HCT116 (cell line): ENCODE measurements around the gene MMAA. TPM values are rescaled to one million over a fixed set of nuclear protein-coding genes. Genes with fewer than 3 reads are reported as not detected.

Source experiments
- ATAC-seq: fragments of 200-7000 bp; cut with Tn5 transposase; 2 replicates; pipeline ENCODE4 v1.9.1; 2020; ENCODE audit warnings: mild to moderate bottlenecking, moderate library complexity
- BruUV-seq: library from RNA; stranded (reverse); fragments of 400-500 nt; replicated peaks from 2 replicates; lab custom pipeline; 2021; lab: Mats Ljungman, UMichigan
- CTCF ChIA-PET: fragments of 300-600 bp; sonication (Branson Sonifier 250); formaldehyde crosslinking; loops from one replicate; lab custom pipeline; 2021; ENCODE audit warnings: antibody characterized with exemption; lab: Charles Lee
- POLR2A ChIA-PET: fragments of 300-600, 350-600 bp; sonication (Branson Sonifier 250); formaldehyde crosslinking; loops from one replicate; lab custom pipeline; 2021; ENCODE audit warnings: antibody characterized with exemption; lab: Charles Lee
- RAD21 ChIA-PET, 2 experiments: fragments of 300-600 bp; sonication (Branson Sonifier 250); formaldehyde crosslinking; loops; one replicate each; lab custom pipeline; 2023; ENCODE audit warnings: low total read pairs in 2 of 2; ENCODE audit not compliant: uncharacterized antibody in 2 of 2, unreplicated experiment in 2 of 2, low non-redundant PET in 1 of 2; lab: Charles Lee
- DNase-seq: peaks from one replicate; pipeline ENCODE4 v3.0.0-alpha.2; 2010; ENCODE audit warnings: low read depth, low spot score
- H2AFZ ChIP-seq: fragments of 200-600 bp; shearing (Covaris generic), sonication (generic); 2 replicates; pipeline ENCODE4 v1.6.1; 2017; ENCODE audit warnings: low read depth, mixed run types, mixed read lengths, antibody characterized with exemption, low read length; ENCODE audit not compliant: poor library complexity, severe bottlenecking
- H3K27ac ChIP-seq: 2 replicates; pipeline ENCODE4 v1.5.1; 2012; ENCODE audit warnings: low read depth, low read length
- H3K27me3 ChIP-seq: fragments of 200-600 bp; sonication (generic); 2 replicates; pipeline ENCODE4 v1.6.1; 2016; ENCODE audit warnings: mixed run types, low read length, mixed read lengths; ENCODE audit not compliant: insufficient read depth
- H3K36me3 ChIP-seq, 2 experiments: fragments of 200-500 bp in 1 of 2; fragments of 200-600 bp in 1 of 2; sonication (Bioruptor generic) in 1 of 2; sonication (generic) in 1 of 2; 2 replicates each; pipeline versions ENCODE4 v1.5.1 to v1.6.1; 2014 to 2016; ENCODE audit warnings: low read length in 2 of 2, inconsistent platforms in 1 of 2, mixed read lengths in 1 of 2, mixed run types in 1 of 2; ENCODE audit not compliant: insufficient read depth in 2 of 2, control insufficient read depth in 1 of 2
- H3K4me1 ChIP-seq, 2 experiments: fragments of 200-600 bp in 1 of 2; sonication (generic) in 1 of 2; 2 replicates each; pipeline versions ENCODE4 v1.5.1 to v1.6.1; 2012 to 2017; ENCODE audit warnings: low read length in 2 of 2, inconsistent platforms in 1 of 2, mild to moderate bottlenecking in 1 of 2, mixed read lengths in 1 of 2, mixed run types in 1 of 2, moderate library complexity in 1 of 2; ENCODE audit not compliant: insufficient read depth in 2 of 2, control insufficient read depth in 1 of 2
- H3K4me2 ChIP-seq: fragments of 200-600 bp; sonication (generic); 2 replicates; pipeline ENCODE4 v1.6.1; 2017; ENCODE audit warnings: mixed run types, low read length, mixed read lengths
- H3K4me3 ChIP-seq, 2 experiments: fragments of 200-600 bp in 1 of 2; sonication (generic) in 1 of 2; replicated peaks in 1 of 2; 2 replicates each; pipeline ENCODE4 v1.5.1; 2011 to 2016; ENCODE audit warnings: low read length in 2 of 2, control low read depth in 1 of 2, low read depth in 1 of 2, mild to moderate bottlenecking in 1 of 2, mixed read lengths in 1 of 2, mixed run types in 1 of 2
- H3K79me2 ChIP-seq: fragments of 200-600 bp; sonication (generic); 2 replicates; pipeline ENCODE4 v1.6.1; 2017; ENCODE audit warnings: mild to moderate bottlenecking, mixed run types, low read length, moderate library complexity, mixed read lengths; ENCODE audit not compliant: insufficient read depth
- H3K9ac ChIP-seq: fragments of 200-600 bp; sonication (generic); 2 replicates; pipeline ENCODE4 v1.6.1; 2016; ENCODE audit warnings: low read length, mixed read lengths
- H3K9me2 ChIP-seq: fragments of 200-600 bp; sonication (generic), shearing (Covaris generic); 2 replicates; pipeline ENCODE4 v1.6.1; 2017; ENCODE audit warnings: mixed run types, mild to moderate bottlenecking, moderate library complexity; ENCODE audit not compliant: insufficient read depth
- H3K9me3 ChIP-seq, 2 experiments: fragments of 200-500 bp in 1 of 2; fragments of 200-600 bp in 1 of 2; sonication (Bioruptor generic) in 1 of 2; sonication (generic) in 1 of 2; 2 replicates each; pipeline ENCODE4 v1.6.1; 2014 to 2017; ENCODE audit warnings: low read length in 2 of 2, mixed read lengths in 2 of 2, inconsistent platforms in 1 of 2, low read depth in 1 of 2, mild to moderate bottlenecking in 1 of 2, mixed run types in 1 of 2, moderate library complexity in 1 of 2; ENCODE audit not compliant: control insufficient read depth in 1 of 2, insufficient read depth in 1 of 2
- H4K20me1 ChIP-seq: fragments of 200-600 bp; sonication (generic), shearing (Covaris generic); 2 replicates; pipeline ENCODE4 v1.6.1; 2017; ENCODE audit warnings: mixed run types, mild to moderate bottlenecking, moderate library complexity; ENCODE audit not compliant: insufficient read depth
- CBX3 ChIP-seq: IDR thresholded peaks from 2 replicates; pipeline ENCODE4 v1.6.1; 2012; ENCODE audit warnings: low read depth
- CEBPB ChIP-seq: IDR thresholded peaks from 2 replicates; pipeline ENCODE4 v1.6.1; 2012; ENCODE audit warnings: low read depth
- EGR1 ChIP-seq: IDR thresholded peaks from 2 replicates; pipeline ENCODE4 v1.6.1; 2012; ENCODE audit warnings: low read depth
- ELF1 ChIP-seq: IDR thresholded peaks from 2 replicates; pipeline ENCODE4 v1.6.1; 2012; ENCODE audit warnings: low read depth, borderline replicate concordance
- EZH2 ChIP-seq: fragments of 200-600 bp; sonication (generic); IDR thresholded peaks from 2 replicates; pipeline ENCODE4 v1.6.1; 2017; ENCODE audit warnings: antibody characterized with exemption, mixed run types
- FOSL1 ChIP-seq: IDR thresholded peaks from 2 replicates; pipeline ENCODE4 v1.6.1; 2012; ENCODE audit warnings: low read depth
- JUND ChIP-seq: IDR thresholded peaks from 2 replicates; pipeline ENCODE4 v1.6.1; 2012
- POLR2A ChIP-seq: IDR thresholded peaks from 2 replicates; pipeline ENCODE4 v1.7.0; 2011; ENCODE audit warnings: borderline replicate concordance; ENCODE audit not compliant: insufficient read depth, insufficient read length; ENCODE audit errors: extremely low read depth
- POLR2AphosphoS5 ChIP-seq: IDR thresholded peaks from 2 replicates; pipeline ENCODE4 v1.6.1; 2011; ENCODE audit warnings: mild to moderate bottlenecking, low read depth, low read length, moderate library complexity
- RAD21 ChIP-seq: IDR thresholded peaks from 2 replicates; pipeline ENCODE4 v1.6.1; 2012; ENCODE audit warnings: low read depth, mild to moderate bottlenecking
- SP1 ChIP-seq: IDR thresholded peaks from 2 replicates; pipeline ENCODE4 v1.6.1; 2012; ENCODE audit warnings: low read depth
- SRF ChIP-seq: IDR thresholded peaks from 2 replicates; pipeline ENCODE4 v1.6.1; 2012; ENCODE audit warnings: low read depth
- YY1 ChIP-seq: IDR thresholded peaks from 2 replicates; pipeline ENCODE4 v1.6.1; 2011; ENCODE audit warnings: low read length, low read depth, moderate library complexity, mild to moderate bottlenecking; ENCODE audit not compliant: insufficient replicate concordance; ENCODE audit errors: extremely low read depth
- ZNF274 ChIP-seq: fragments of 200-500 bp; sonication (Bioruptor generic); IDR thresholded peaks from 2 replicates; pipeline ENCODE4 v1.6.1; 2014; ENCODE audit warnings: mild to moderate bottlenecking, low read depth, low read length, inconsistent platforms
- intact Hi-C: fragments of 100-400 bp; cut with micrococcal nuclease; formaldehyde crosslinking; loops from 2 replicates; pipeline ENCODE4 v1.10.0; 2022
- total RNA-seq: library from RNA; stranded (reverse); gene quantifications from one replicate; pipeline ENCODE4 v1.2.1, GENCODE V29; 2021; ENCODE audit not compliant: unreplicated experiment
- TF ChIP-seq, protein P1 (sequence below): IDR thresholded peaks from 2 replicates; pipeline ENCODE4 v1.6.1; 2012
- TF ChIP-seq, protein P2 (sequence below): IDR thresholded peaks from 2 replicates; pipeline ENCODE4 v1.6.1; 2012
- TF ChIP-seq, protein P3 (sequence below): IDR thresholded peaks from 2 replicates; pipeline ENCODE4 v1.6.1; 2012; ENCODE audit warnings: low read depth
- TF ChIP-seq, protein P4 (sequence below), 3 experiments: fragments of 200-600 bp in 1 of 3; sonication (generic) in 1 of 3; IDR thresholded peaks in 2 of 3; conservative IDR thresholded peaks in 1 of 3; 2 replicates each; pipeline ENCODE4 v1.5.1; 2012 to 2017; ENCODE audit warnings: low read depth in 2 of 3, low read length in 2 of 3, antibody characterized with exemption in 1 of 3, borderline replicate concordance in 1 of 3, control low read depth in 1 of 3, mild to moderate bottlenecking in 1 of 3, mixed read lengths in 1 of 3, mixed run types in 1 of 3, moderate library complexity in 1 of 3; ENCODE audit not compliant: insufficient read depth in 1 of 3

The MMAA gene
- total RNA-seq, 1 experiment from 2014 or later: 3.6 TPM

DNA sequence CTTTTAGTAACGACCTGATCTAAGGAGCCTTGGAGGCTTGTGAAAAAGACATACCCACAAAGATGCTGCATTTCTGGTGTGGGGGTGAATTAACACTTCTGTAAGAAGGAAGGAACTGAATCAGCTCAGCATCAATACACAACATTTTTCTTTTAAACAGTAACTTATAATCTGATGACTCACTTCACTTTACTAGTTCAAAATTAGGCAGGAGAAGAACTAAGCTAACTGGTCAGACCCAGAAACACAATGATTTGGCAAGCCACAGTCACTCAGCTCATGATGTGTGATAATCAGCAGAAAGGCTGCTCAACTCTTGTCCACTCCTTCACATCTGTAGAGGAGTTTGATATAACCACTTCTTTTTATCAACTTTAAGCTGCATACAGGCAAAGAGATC is 4.6 kb downstream of the MMAA start (continued):
- TF ChIP-seq FOSL1: no peak
- no peak for TF ChIP-seq EGR1
- TF ChIP-seq CBX3: no peak
- TF ChIP-seq RAD21: no peak
- TF ChIP-seq JUND: no peak
- TF ChIP-seq SP1: no peak
- no peak for TF ChIP-seq POLR2A
- no peak for TF ChIP-seq ELF1
- no peak for TF ChIP-seq YY1
- TF ChIP-seq, protein P1, sequence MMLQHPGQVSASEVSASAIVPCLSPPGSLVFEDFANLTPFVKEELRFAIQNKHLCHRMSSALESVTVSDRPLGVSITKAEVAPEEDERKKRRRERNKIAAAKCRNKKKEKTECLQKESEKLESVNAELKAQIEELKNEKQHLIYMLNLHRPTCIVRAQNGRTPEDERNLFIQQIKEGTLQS: no peak
- TF ChIP-seq SRF: no peak
- TF ChIP-seq, protein P2, sequence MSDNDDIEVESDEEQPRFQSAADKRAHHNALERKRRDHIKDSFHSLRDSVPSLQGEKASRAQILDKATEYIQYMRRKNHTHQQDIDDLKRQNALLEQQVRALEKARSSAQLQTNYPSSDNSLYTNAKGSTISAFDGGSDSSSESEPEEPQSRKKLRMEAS: no peak

DNA sequence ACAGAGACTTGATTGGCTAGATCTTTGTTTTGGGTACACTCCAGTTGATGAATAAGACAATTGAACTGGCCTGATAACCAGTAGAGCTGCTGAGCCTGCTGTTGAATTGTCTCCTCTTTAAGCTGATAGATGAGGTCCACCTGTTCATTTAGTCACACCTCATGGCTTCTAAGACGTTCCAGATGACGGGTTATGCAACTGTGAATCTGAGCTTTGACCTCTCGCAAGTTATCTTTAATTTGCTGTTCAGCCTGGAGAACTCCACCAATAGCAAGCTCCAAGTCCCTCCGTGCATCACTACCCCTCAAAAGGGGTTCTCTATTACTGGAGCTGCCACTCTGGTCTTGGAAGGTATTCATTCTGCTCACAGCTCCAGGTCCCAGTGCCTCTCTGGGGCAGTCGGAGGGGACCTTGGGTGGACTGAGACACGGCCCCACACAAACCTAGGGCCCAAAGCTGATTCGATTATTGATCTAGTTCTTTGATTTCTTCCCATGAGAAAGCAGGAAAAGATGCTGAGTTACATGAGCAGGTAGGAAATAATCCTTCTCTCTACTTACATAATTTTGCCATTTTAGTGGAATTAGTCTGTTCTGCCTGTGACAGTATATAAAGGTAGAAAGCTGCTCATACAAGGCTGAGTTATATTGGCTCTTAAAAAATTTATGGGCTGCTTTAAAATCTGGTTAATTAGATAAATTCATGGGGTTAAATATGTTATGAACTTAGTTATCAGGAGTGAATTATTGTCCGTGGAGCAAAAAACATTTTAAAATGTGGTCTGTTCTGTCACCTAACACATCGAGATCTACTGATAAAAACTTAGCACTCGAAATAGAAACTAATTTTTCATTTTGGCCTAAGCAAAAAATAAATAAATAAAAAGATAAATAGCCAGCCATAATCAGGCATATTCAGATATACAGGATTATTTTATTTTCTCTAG is 6.8 kb downstream of the MMAA start:
- no peaks in the 10 kb centered on the region for H4K20me1 ChIP-seq
- intact Hi-C loops: loop anchor here (10.0 kb wide), 1 partner anchor 1289 kb away; no protein-coding TSS in a partner anchor
- H2AFZ ChIP-seq: no peak overlapping the region
- no TSS peak for BruUV-seq
- no peak for DNase-seq
- H3K4me2 ChIP-seq: no peak overlapping the region
- ATAC-seq: no peak
- H3K4me3 ChIP-seq: no peak overlapping the region
- ChIA-PET POLR2A (no interaction called here), RAD21 (no interaction called here), CTCF (interaction anchor here (1.8 kb wide), 1 partner anchor 9 kb away, joined by 5 read pairs; no protein-coding TSS in a partner anchor)
- no peaks in the 10 kb centered on the region for H3K9me3 ChIP-seq
- H3K36me3 ChIP-seq: no peaks in the 10 kb centered on the region
- H3K79me2 ChIP-seq: no peaks in the 10 kb centered on the region
- no peak overlapping the region for H3K27ac ChIP-seq
- H3K4me1 ChIP-seq: peaks cover 0 to 6% of the 10 kb centered on the region in 2 experiments; a peak in 1 of 4 replicates
- no peaks in the 10 kb centered on the region for H3K27me3 ChIP-seq
- H3K9ac ChIP-seq: no peak overlapping the region
- no peaks in the 10 kb centered on the region for H3K9me2 ChIP-seq
- TF ChIP-seq FOSL1 (no peak), YY1 (no peak), ZNF274 (no peak), POLR2AphosphoS5 (no peak), EZH2 (no peak), CEBPB (no peak)
- TF ChIP-seq, protein P2: no peak
- TF ChIP-seq, protein P3, sequence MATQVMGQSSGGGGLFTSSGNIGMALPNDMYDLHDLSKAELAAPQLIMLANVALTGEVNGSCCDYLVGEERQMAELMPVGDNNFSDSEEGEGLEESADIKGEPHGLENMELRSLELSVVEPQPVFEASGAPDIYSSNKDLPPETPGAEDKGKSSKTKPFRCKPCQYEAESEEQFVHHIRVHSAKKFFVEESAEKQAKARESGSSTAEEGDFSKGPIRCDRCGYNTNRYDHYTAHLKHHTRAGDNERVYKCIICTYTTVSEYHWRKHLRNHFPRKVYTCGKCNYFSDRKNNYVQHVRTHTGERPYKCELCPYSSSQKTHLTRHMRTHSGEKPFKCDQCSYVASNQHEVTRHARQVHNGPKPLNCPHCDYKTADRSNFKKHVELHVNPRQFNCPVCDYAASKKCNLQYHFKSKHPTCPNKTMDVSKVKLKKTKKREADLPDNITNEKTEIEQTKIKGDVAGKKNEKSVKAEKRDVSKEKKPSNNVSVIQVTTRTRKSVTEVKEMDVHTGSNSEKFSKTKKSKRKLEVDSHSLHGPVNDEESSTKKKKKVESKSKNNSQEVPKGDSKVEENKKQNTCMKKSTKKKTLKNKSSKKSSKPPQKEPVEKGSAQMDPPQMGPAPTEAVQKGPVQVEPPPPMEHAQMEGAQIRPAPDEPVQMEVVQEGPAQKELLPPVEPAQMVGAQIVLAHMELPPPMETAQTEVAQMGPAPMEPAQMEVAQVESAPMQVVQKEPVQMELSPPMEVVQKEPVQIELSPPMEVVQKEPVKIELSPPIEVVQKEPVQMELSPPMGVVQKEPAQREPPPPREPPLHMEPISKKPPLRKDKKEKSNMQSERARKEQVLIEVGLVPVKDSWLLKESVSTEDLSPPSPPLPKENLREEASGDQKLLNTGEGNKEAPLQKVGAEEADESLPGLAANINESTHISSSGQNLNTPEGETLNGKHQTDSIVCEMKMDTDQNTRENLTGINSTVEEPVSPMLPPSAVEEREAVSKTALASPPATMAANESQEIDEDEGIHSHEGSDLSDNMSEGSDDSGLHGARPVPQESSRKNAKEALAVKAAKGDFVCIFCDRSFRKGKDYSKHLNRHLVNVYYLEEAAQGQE: no peak
- TF ChIP-seq, protein P4, sequence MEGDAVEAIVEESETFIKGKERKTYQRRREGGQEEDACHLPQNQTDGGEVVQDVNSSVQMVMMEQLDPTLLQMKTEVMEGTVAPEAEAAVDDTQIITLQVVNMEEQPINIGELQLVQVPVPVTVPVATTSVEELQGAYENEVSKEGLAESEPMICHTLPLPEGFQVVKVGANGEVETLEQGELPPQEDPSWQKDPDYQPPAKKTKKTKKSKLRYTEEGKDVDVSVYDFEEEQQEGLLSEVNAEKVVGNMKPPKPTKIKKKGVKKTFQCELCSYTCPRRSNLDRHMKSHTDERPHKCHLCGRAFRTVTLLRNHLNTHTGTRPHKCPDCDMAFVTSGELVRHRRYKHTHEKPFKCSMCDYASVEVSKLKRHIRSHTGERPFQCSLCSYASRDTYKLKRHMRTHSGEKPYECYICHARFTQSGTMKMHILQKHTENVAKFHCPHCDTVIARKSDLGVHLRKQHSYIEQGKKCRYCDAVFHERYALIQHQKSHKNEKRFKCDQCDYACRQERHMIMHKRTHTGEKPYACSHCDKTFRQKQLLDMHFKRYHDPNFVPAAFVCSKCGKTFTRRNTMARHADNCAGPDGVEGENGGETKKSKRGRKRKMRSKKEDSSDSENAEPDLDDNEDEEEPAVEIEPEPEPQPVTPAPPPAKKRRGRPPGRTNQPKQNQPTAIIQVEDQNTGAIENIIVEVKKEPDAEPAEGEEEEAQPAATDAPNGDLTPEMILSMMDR (IDR thresholded peaks at IDR 0.05 in 2 of 3, conservative IDR thresholded peaks at IDR 0.05 in 1 of 3; ENCODE audit: borderline replicate concordance in 1 of 3, insufficient read depth in 1 of 3, low read depth in 2 of 3, low read length in 2 of 3): no peak
